Tibial nerve (tissue), 4 donors: Measurements from ENCODE around the gene CTDSPL. TPM values are rescaled to one million over a fixed set of nuclear protein-coding genes. Genes with fewer than 3 reads are reported as not detected.

Experiments
- DNase-seq, 2 donors: peaks; one replicate each; pipeline ENCODE4 v3.0.0-alpha.2; 2019; ENCODE audit warnings: low spot score in 2 of 2
- H3K27ac ChIP-seq, 4 donors: fragments of 200-600 bp; sonication (generic) in 3 of 4; one replicate each; pipeline ENCODE4 v1.5.1; 2017 to 2019; ENCODE audit warnings: mild to moderate bottlenecking in 1 of 4
- H3K27me3 ChIP-seq, 2 donors: fragments of 200-600 bp; sonication (generic) in 1 of 2; one replicate each; pipeline versions ENCODE4 v1.5.1 to v1.6.0; 2017 to 2019
- H3K36me3 ChIP-seq, 3 donors: fragments of 200-600 bp; sonication (generic); one replicate each; pipeline ENCODE4 v1.5.1; 2018 to 2019
- H3K4me1 ChIP-seq, 4 donors: fragments of 200-600 bp; sonication (generic) in 3 of 4; one replicate each; pipeline ENCODE4 v1.5.1; 2017 to 2019
- H3K4me3 ChIP-seq, 4 donors: fragments of 200-600 bp; sonication (generic) in 3 of 4; one replicate each; pipeline ENCODE4 v1.5.1; 2017 to 2019; ENCODE audit warnings: mild to moderate bottlenecking in 1 of 4, moderate library complexity in 1 of 4
- H3K9me3 ChIP-seq, 4 donors: fragments of 200-600 bp; sonication (generic) in 3 of 4; one replicate each; pipeline ENCODE4 v1.5.1; 2017 to 2019
- CTCF ChIP-seq, 5 experiments: fragments of 200-600 bp in 3 of 5; fragments of 450-650 bp in 2 of 5; sonication (generic) in 3 of 5; IDR thresholded peaks; one replicate each; pipeline ENCODE4 v1.5.1; 2016 to 2019; ENCODE audit warnings: antibody characterized with exemption in 5 of 5, mild to moderate bottlenecking in 3 of 5, moderate library complexity in 2 of 5
- EP300 ChIP-seq, 2 donors: sonication (generic); formaldehyde crosslinking; IDR thresholded peaks; one replicate each; pipeline ENCODE4 v1.6.1; 2017; ENCODE audit warnings: antibody characterized with exemption in 2 of 2, mild to moderate bottlenecking in 1 of 2
- POLR2A ChIP-seq, 2 donors: fragments of 450-650 bp; IDR thresholded peaks; one replicate each; pipeline ENCODE4 v1.6.1; 2017; ENCODE audit warnings: antibody characterized with exemption in 2 of 2, mild to moderate bottlenecking in 2 of 2, moderate library complexity in 2 of 2
- WGBS, 2 donors: methylation state at CpG; one replicate each; pipeline ENCODE4 v1.1.5; 2018; 5-methylcytosine and 5-hydroxymethylcytosine counted together
- total RNA-seq, 4 donors: library from RNA; depleted of rRNA; stranded (reverse); fragments of >200 nt; gene quantifications; one replicate each; pipeline ENCODE4 v1.1.0, GENCODE V29; 2016

CTDSPL gene
- total RNA-seq, 4 donors from 2014 or later: 31.8 to 87.0 (median 49.0) TPM

- Histone ChIP-seq H3K9me3 (no peaks in the 10 kb centered on the region), H3K4me3 (no peak overlapping the region), H3K27ac (peak overlapping the region in 3 of 4 donors; percentile 29 to 66 (median 64)), H3K36me3 (peaks cover 0 to 22% (median 0%) of the 10 kb centered on the region in 3 donors), H3K4me1 (peaks cover 0 to 46% (median 22%) of the 10 kb centered on the region in 4 donors), H3K27me3 (no peaks in the 10 kb centered on the region)
- 55 to 56% methylated on average over 6 of the region's 6 CpGs for WGBS, 2 donors
- TF ChIP-seq POLR2A (IDR thresholded peaks at IDR 0.05) (no peak), EP300 (IDR thresholded peaks at IDR 0.05) (no peak), CTCF (IDR thresholded peaks at IDR 0.05) (no peak)
- no peak for DNase-seq
These were observed 100.1 kb downstream of the CTDSPL start for GRCh38 chr3:37961622-37962431.

- Histone ChIP-seq H3K27me3 (no peaks in the 10 kb centered on the region), H3K4me1 (peaks cover 0 to 45% (median 15%) of the 10 kb centered on the region in 4 donors), H3K36me3 (peaks cover 0 to 22% (median 0%) of the 10 kb centered on the region in 3 donors), H3K9me3 (no peaks in the 10 kb centered on the region), H3K27ac (peak overlapping the region in 2 of 4 donors; percentile 64 to 66), H3K4me3 (no peak overlapping the region)
- WGBS, 2 donors: 35 to 41% methylated on average over 5 of the region's 5 CpGs
- no peak for TF ChIP-seq CTCF (IDR thresholded peaks at IDR 0.05)
- no peak for TF ChIP-seq POLR2A (IDR thresholded peaks at IDR 0.05)
- TF ChIP-seq EP300 (IDR thresholded peaks at IDR 0.05): no peak
- no peak for DNase-seq
These were observed 101.3 kb downstream of the CTDSPL start for GRCh38 chr3:37963016-37963415.

GRCh38 chr3:37963635-37964034 lies 102.0 kb downstream of the CTDSPL start:
- DNase-seq: no peak
- Histone ChIP-seq H3K36me3 (peaks cover 0 to 22% (median 0%) of the 10 kb centered on the region in 3 donors), H3K27me3 (no peaks in the 10 kb centered on the region), H3K4me1 (peaks cover 0 to 48% (median 20%) of the 10 kb centered on the region in 4 donors), H3K27ac (peak overlapping the region in 2 of 4 donors; percentile 64 to 66), H3K4me3 (no peak overlapping the region), H3K9me3 (no peaks in the 10 kb centered on the region)
- 75 to 82% methylated on average over 3 of the region's 3 CpGs for WGBS, 2 donors
- no peak for TF ChIP-seq CTCF (IDR thresholded peaks at IDR 0.05)

- H3K27me3 ChIP-seq: no peaks in the 10 kb centered on the region
- peaks cover 0 to 53% (median 25%) of the 10 kb centered on the region in 4 donors for H3K4me1 ChIP-seq
- H3K27ac ChIP-seq: no peak overlapping the region
- no peak overlapping the region for H3K4me3 ChIP-seq
- peaks cover 0 to 25% (median 0%) of the 10 kb centered on the region in 3 donors for H3K36me3 ChIP-seq
- H3K9me3 ChIP-seq: no peaks in the 10 kb centered on the region
- WGBS, 2 donors: 88 to 92% methylated on average over 3 of the region's 3 CpGs
- no peak for TF ChIP-seq CTCF (IDR thresholded peaks at IDR 0.05)
- TF ChIP-seq EP300 (IDR thresholded peaks at IDR 0.05): no peak
- TF ChIP-seq POLR2A (IDR thresholded peaks at IDR 0.05): no peak
- DNase-seq: no peak
These were observed 102.5 kb downstream of the CTDSPL start for GRCh38 chr3:37964146-37964545.

- Histone ChIP-seq H3K27ac (no peak overlapping the region), H3K4me3 (no peak overlapping the region), H3K27me3 (no peaks in the 10 kb centered on the region), H3K4me1 (peaks cover 0 to 59% (median 30%) of the 10 kb centered on the region in 4 donors), H3K36me3 (peaks cover 0 to 29% (median 0%) of the 10 kb centered on the region in 3 donors), H3K9me3 (no peaks in the 10 kb centered on the region)
- 82 to 96% methylated on average over 1 of the region's 1 CpG for WGBS, 2 donors
- no peak for TF ChIP-seq EP300 (IDR thresholded peaks at IDR 0.05)
- TF ChIP-seq CTCF (IDR thresholded peaks at IDR 0.05): no peak
- TF ChIP-seq POLR2A (IDR thresholded peaks at IDR 0.05): no peak
- no peak for DNase-seq
These were observed 103.0 kb downstream of the CTDSPL start for GRCh38 chr3:37964716-37965115.
